ENCODE results near the gene WWOX. TPM values are rescaled to one million over a fixed set of nuclear protein-coding genes. Genes with fewer than 3 reads are reported as not detected.

WWOX gene
- total and polyA plus RNA-seq, 2 of the 13 experiments (the other 11 are each of a cell fraction or from before 2014, with no cell fraction given), result 9.1 to 37.4 TPM

- no peak for TF ChIP-seq ZNF318 (CRISPR knock-in tag; IDR thresholded peaks at IDR 0.05)
- no peak for TF ChIP-seq SNAPC2 (CRISPR knock-in tag; IDR thresholded peaks at IDR 0.05)
- TF ChIP-seq HNF1B (CRISPR knock-in tag; IDR thresholded peaks at IDR 0.05), result no peak
- TF ChIP-seq MXD3 (CRISPR knock-in tag; IDR thresholded peaks at IDR 0.05), result no peak
- no peak for TF ChIP-seq HNF1A (IDR thresholded peaks at IDR 0.05; ENCODE audit: low read depth)
- no peak for TF ChIP-seq HNF1A (CRISPR knock-in tag; IDR thresholded peaks at IDR 0.05; ENCODE audit: borderline replicate concordance)
- no peak for TF ChIP-seq PHB2 (IDR thresholded peaks at IDR 0.05; ENCODE audit: partially characterized antibody)
- TF ChIP-seq ATAD3A (CRISPR knock-in tag; IDR thresholded peaks at IDR 0.05), result no peak
These were observed 112.5 kb downstream of the WWOX start (continued) for GRCh38 chr16:78211946-78212345.
